Lung (tissue), 13 donors: ENCODE measurements around the gene ZNF804B. TPM values are rescaled to one million over a fixed set of nuclear protein-coding genes. Genes with fewer than 3 reads are reported as not detected.

Experiments
- ATAC-seq: fragments of 200-7000 bp; cut with Tn5 transposase; one replicate; pipeline ENCODE4 v1.9.1; 2020; ENCODE audit warnings: moderate number of reproducible peaks; ENCODE audit not compliant: insufficient read depth, low FRiP score
- DNase-seq, 3 donors: peaks; one replicate each; pipeline ENCODE4 v3.0.0-alpha.2; 2013 to 2017
- H3K27ac ChIP-seq, 2 donors: one replicate each; pipeline ENCODE4 v1.5.1; 2013; ENCODE audit warnings: mild to moderate bottlenecking in 2 of 2, moderate library complexity in 2 of 2, control low read depth in 1 of 2, inconsistent platforms in 1 of 2, low read depth in 1 of 2, low read length in 1 of 2
- H3K27me3 ChIP-seq, 3 donors: one replicate each; pipeline ENCODE4 v1.5.1; 2013; ENCODE audit warnings: low read length in 2 of 3; ENCODE audit not compliant: control insufficient read depth in 3 of 3, insufficient read depth in 3 of 3
- H3K36me3 ChIP-seq, 4 donors: one replicate each; pipeline ENCODE4 v1.5.1; 2013; ENCODE audit warnings: low read length in 4 of 4, mild to moderate bottlenecking in 1 of 4, moderate library complexity in 1 of 4; ENCODE audit not compliant: control insufficient read depth in 4 of 4, insufficient read depth in 4 of 4
- H3K4me1 ChIP-seq, 5 donors: one replicate each; pipeline ENCODE4 v1.5.1; 2013; ENCODE audit warnings: low read length in 5 of 5, mild to moderate bottlenecking in 2 of 5, moderate library complexity in 1 of 5; ENCODE audit not compliant: control insufficient read depth in 5 of 5, insufficient read depth in 5 of 5
- H3K4me3 ChIP-seq: one replicate; pipeline ENCODE4 v1.5.1; 2013; ENCODE audit warnings: mild to moderate bottlenecking, control low read depth, moderate library complexity
- H3K9ac ChIP-seq, 2 donors: one replicate each; pipeline ENCODE4 v1.5.1; 2013; ENCODE audit warnings: low read length in 2 of 2, control low read depth in 1 of 2; ENCODE audit not compliant: insufficient read depth in 1 of 2
- H3K9me3 ChIP-seq, 4 donors: one replicate each; pipeline ENCODE4 v1.5.1; 2013; ENCODE audit warnings: low read length in 3 of 4, mild to moderate bottlenecking in 1 of 4, moderate library complexity in 1 of 4; ENCODE audit not compliant: control insufficient read depth in 4 of 4, insufficient read depth in 3 of 4
- WGBS, 2 donors: extraction: QIAGEN DNeasy Blood & Tissue Kit; methylation state at CpG; one replicate each; pipeline ENCODE4 v1.1.7; 2013; 5-methylcytosine and 5-hydroxymethylcytosine counted together
- polyA plus RNA-seq, 2 donors: library from polyadenylated mRNA; stranded (reverse); fragments of 200-250 nt; gene quantifications; one replicate each; pipeline ENCODE4 v1.2.1, GENCODE V29; 2013
- small RNA-seq: library from RNA; depleted of rRNA; stranded (forward); fragments of <200 nt; gene quantifications from one replicate; pipeline ENCODE3, GENCODE V24; 2014; ENCODE audit warnings: low replicate concordance
- total RNA-seq, 2 donors: library from RNA; depleted of rRNA in 1 of 2; stranded (reverse); fragments of >200 nt in 1 of 2; gene quantifications; one replicate each; pipeline ENCODE4 v1.2.1, GENCODE V29; 2014 to 2021
- TF ChIP-seq, protein P1 (sequence below): IDR thresholded peaks from 2 replicates; pipeline ENCODE4 v1.5.1; 2012; ENCODE audit warnings: mild to moderate bottlenecking; ENCODE audit errors: control extremely low read depth, extremely low read depth
- donor health status: control.
- donor health status: control.
- donor health status: Bipolar disorder and iron deficiency.
- donor health status: healthy.
- donor health status: DM: yes; HTN: yes; CAD: no.

The ZNF804B gene
- total and polyA plus RNA-seq, 4 donors: not detected

DNA sequence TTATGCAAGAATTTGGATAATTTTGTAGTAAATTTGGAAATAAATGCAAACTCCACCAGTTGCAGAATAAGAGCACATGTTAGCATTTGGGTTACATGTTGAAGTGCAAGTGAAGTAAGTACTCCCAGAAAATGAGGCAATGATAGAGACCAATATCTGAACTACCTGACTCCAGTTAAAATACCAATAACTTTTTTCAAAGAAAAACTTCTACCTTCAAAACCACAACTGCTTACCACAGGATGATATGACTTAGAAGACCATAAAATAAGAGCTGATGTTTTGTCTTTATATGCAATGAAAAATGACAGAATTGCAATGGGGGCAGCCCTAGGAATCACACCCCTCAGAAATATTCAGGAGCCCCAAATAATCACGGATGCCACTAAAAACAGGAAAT is 597.6 kb downstream of the ZNF804B start:
- H3K9me3 ChIP-seq: no peaks in the 10 kb centered on the region
- TF ChIP-seq, protein P1, sequence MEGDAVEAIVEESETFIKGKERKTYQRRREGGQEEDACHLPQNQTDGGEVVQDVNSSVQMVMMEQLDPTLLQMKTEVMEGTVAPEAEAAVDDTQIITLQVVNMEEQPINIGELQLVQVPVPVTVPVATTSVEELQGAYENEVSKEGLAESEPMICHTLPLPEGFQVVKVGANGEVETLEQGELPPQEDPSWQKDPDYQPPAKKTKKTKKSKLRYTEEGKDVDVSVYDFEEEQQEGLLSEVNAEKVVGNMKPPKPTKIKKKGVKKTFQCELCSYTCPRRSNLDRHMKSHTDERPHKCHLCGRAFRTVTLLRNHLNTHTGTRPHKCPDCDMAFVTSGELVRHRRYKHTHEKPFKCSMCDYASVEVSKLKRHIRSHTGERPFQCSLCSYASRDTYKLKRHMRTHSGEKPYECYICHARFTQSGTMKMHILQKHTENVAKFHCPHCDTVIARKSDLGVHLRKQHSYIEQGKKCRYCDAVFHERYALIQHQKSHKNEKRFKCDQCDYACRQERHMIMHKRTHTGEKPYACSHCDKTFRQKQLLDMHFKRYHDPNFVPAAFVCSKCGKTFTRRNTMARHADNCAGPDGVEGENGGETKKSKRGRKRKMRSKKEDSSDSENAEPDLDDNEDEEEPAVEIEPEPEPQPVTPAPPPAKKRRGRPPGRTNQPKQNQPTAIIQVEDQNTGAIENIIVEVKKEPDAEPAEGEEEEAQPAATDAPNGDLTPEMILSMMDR: no peak
- H3K9ac ChIP-seq: no peak overlapping the region
- no peaks in the 10 kb centered on the region for H3K36me3 ChIP-seq
- no peak for ATAC-seq
- no peak overlapping the region for H3K4me3 ChIP-seq
- no peak overlapping the region for H3K27ac ChIP-seq
- WGBS, 2 donors: 43 to 67% methylated on average over 1 of the region's 1 CpG
- DNase-seq: no peak
- no peaks in the 10 kb centered on the region for H3K27me3 ChIP-seq
- H3K4me1 ChIP-seq: no peaks in the 10 kb centered on the region

DNA sequence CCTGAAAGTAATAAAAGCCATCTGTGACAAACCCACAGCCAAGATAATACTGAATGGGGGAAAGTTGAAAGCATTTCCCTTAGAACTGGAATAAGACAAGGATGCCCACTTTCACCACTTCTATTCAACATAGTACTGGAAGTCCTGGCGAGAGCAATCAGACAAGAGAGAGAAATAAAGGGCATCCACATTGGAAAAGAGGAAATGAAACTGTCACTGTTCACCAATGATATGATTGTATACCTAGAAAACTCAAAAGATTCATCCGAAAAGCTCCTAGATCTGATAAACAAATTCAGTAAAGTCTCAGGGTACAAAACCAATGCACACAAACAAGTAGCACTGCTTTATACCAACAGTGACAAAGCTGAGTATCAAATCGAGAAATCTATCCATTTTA is 617.7 kb downstream of the ZNF804B start:
- Histone ChIP-seq H3K9ac (no peak overlapping the region), H3K27me3 (no peaks in the 10 kb centered on the region), H3K4me3 (no peak overlapping the region), H3K27ac (no peak overlapping the region), H3K36me3 (no peaks in the 10 kb centered on the region), H3K4me1 (no peaks in the 10 kb centered on the region), H3K9me3 (no peaks in the 10 kb centered on the region)
- TF ChIP-seq, protein P1: no peak
- 76 to 83% methylated on average over 3 of the region's 3 CpGs for WGBS, 2 donors
- ATAC-seq (no peak), DNase-seq (no peak)

DNA sequence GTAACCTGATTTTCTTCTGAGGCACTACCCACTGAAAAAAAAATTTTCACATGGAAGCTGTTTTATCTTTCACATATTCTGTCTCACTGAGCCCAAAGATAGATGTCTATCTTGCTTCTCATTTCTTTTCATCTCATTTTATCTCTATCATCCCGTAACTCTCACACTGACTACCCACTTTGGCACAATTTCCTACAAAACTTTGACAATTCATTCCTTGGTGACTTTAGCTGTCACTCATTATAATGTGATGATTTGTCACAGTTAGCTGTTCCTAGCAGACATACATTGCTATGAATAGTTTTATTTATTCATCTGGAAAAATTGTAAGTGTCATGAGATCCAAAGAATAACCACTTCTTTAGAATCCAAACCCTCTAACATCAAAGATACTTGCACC is 625.9 kb downstream of the ZNF804B start:
- H3K9ac ChIP-seq: no peak overlapping the region
- H3K27me3 ChIP-seq: no peaks in the 10 kb centered on the region
- H3K36me3 ChIP-seq: no peaks in the 10 kb centered on the region
- H3K27ac ChIP-seq: no peak overlapping the region
- WGBS, 2 donors: 90 to 93% methylated on average over 1 of the region's 1 CpG
- H3K4me1 ChIP-seq: no peaks in the 10 kb centered on the region
- DNase-seq: no peak
- peaks cover 0 to 4% (median 0%) of the 10 kb centered on the region in 4 donors for H3K9me3 ChIP-seq
- TF ChIP-seq, protein P1: no peak
- no peak overlapping the region for H3K4me3 ChIP-seq
- no peak for ATAC-seq

Small RNA genes lying within 50 kb of the gene (small RNA-seq; reads per million reads assigned to genes)
- gene AC002127.1: not detected

Other genes starting within 250 kb of the ZNF804B start
- gene TEX47, start 36.0 kb downstream of the ZNF804B start, total RNA-seq: not detected
- not detected for gene TEX47, start 36.0 kb downstream of the ZNF804B start, polyA plus RNA-seq